HG03442 (cell line): ENCODE results near the gene CPT1B.
A peak's percentile ranks its signal among the peaks of the same experiment; 100 is the strongest.

Source experiments
- ATAC-seq: cut with Tn5 transposase; IDR thresholded peaks from one replicate; pipeline ENCODE4 v1.9.1; 2021; ENCODE audit warnings: mild to moderate bottlenecking, moderate library complexity; ENCODE audit not compliant: unreplicated experiment

CPT1B gene

DNA sequence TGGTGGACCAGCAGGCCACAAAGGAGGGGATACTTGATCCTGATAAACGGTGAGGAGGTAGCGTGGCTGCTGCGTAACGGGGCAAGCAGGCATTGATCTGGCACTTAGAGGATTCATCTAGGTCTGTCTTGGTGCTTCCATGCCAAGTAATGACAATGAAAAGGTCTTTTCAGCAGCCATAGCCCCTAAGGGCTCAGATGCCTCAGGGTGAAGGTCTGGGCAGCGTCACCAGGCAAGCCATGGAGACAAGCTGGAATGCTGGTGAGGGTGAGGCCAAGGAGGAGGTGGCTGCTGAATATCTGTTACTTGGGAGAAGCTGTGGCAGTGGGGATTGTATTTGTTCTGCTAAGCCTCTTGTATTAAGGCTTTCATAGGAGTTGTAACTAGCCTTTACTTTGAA, 9.2 kb upstream of the CPT1B start:
- no peak for ATAC-seq

DNA sequence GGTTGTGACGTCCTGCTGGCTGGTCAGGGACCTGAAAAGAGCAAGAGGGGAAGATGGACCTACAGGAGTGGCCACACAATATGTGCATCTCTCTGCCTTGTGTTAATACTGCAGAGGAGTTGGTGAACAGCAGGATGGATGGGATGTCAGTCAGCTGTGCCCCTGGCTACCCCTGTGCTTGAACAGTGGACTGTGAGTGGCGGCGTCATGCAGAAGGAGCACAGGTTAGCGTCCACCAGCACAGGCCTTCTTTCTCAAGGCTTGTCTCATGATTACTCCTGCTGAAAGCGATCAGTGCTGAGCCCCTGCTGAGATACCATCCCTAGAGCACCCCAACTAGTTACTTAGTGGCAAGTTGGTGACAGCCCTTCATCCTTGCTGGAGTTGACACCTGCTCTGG, 8.2 kb upstream of the CPT1B start:
- no peak for ATAC-seq

DNA sequence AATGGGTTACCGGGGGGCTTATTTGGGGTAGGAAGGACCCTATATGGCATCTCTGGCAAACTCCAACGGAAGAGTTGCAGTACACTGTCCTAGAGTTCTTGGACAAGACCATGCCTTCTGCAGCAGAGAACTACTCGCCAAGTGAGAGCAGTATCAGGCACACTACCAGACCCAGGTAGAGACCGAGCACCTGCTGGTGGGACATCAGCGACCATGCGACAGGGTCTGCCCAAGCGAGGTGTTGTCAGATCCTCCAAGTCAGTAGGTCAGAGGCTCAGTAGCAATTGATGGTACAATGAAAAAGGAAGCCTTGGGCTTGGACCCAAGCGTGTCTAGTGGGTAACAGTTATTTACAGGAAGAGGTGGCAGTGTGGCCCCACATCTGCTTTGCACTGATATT, 7.6 kb upstream of the CPT1B start:
- no peak for ATAC-seq

DNA sequence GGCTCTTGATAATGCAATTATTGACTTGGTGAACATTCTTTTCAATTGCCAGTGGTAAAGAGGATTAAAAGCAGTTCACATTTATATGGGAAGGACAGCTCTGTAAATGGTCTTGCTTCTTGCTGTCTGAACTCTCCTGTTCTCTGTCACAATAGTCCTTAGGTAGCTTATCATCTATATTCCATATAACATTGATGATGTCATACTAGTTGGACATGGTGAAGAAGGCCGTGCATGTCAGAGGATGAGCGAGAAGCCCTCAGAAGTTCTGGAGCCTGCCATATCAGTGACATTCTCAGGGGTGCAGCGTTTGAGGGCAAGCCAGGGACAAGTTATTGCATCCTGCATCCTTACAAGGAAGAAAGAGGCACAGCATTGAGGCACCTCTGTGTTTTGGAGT, 7.0 kb upstream of the CPT1B start:
- no peak for ATAC-seq

DNA sequence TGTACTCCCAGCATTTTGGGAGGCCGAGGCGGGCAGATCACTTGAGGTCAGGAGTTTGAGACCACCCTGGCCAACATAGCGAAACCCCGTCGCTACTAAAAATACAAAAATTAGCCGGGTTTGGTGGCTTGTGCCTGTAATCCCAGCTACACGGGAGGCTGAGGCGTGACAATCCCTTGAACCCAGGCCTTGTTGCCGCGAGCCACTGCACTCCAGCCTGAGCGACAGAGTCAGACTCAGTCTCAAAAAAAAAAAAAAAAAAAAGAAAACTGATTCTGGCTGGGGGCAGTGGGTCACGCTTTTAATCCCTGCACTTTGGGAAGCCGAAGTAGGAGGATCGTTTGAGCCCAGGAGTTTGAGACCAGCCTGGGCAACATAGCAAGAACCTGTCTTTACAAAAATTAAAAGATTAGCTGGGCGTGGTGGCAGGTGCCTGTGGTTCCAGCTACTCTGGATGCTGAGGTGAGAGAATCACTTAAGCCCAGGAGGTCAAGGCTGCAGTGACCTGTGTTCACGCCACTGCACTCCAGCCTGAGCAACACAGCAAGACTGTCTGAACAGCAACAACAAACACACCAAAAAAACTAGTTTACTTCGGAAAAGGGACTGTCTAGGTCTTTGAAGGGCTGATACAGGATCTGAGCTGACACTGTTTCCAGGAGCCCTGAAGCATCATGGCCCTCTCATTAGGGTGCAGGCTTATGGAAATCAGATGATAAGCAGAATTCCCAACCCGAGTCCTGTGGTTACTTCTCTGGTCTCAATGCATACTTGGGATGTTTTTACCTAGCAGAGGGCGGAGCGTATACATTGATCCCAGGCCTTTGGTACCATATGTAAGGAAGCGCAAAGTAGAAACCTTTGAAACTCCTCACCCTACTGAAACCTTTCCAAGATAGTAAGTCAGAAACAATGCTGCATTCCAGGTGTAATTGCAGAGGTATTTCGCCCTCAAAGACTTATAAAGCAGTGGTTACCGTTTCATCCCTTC, 6.2 kb upstream of the CPT1B start:
- ATAC-seq: no peak

DNA sequence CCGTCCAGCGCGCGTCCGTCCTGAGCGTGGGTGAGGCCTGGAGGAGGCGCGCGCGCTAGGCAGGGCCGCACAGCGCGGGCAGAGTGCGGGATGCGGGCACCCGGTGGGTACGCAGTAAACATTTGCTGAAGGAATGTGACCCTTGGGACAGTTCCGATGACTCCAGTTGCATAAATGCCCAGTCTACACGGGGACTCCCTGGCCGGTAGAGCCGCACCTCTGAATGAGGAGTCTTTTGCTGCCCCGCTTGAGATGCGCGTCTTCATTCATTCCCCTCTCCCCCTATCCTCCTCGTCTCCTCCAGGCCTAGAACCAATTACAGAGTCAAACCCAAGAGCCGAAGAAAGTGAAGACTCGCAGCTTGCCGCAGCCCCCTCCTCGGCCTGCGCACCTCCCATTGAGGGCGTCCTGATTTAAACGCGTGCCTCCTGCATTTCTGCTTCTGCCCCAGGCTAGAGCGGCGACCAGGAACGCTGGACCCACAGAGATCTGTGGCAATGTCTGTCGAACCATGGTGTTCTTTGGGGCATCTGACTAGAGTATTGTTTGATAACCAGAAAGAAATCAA, 5.2 kb upstream of the CPT1B start:
- ATAC-seq: peak; percentile 7

DNA sequence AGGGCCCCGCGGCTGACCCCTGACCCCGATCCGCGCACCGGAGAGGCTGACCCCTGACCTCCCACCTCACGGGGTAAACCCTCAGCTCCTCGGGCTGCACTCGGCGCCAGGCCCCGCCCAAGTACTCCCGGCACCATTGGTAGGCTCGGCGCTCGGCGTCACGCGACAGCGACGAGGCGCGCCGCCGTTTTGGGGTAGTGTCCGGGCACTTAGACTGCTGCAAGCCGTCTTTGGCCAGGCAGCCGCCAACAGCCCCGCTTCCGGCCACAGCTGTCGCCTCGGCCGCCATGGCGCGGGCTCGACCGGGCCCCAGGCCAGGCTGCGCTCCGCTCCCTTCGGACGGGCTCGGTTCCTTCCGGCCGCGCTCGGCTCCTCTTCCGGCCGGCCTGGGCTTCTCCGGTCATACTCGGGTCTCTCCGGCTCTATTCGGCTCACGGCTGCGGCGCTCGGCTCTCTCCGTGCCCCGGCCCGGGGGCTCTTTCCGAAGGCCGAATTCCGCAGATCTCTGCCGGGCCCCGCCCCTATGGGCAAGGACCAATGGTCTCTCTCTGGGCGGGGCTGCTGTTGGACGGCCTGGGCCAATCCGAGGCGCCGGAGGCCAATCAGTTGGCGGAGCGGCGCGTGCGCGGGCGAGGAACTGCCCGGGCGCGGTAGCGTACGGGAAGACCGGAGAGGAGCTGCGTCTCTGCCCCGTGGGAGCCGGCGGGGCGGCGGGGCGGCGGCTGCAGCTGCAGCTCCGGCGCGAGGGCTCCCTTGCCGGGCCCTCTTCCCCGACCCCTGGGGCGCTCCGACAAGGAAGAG, 4.5 kb upstream of the CPT1B start, which contains the start of gene CHKB:
TSS of gene CHKB (minus strand) at position 357 of the 801 bp plus-strand sequence. CDS start at position 289, 68 bp downstream.
- ATAC-seq: peak; percentile 91

DNA sequence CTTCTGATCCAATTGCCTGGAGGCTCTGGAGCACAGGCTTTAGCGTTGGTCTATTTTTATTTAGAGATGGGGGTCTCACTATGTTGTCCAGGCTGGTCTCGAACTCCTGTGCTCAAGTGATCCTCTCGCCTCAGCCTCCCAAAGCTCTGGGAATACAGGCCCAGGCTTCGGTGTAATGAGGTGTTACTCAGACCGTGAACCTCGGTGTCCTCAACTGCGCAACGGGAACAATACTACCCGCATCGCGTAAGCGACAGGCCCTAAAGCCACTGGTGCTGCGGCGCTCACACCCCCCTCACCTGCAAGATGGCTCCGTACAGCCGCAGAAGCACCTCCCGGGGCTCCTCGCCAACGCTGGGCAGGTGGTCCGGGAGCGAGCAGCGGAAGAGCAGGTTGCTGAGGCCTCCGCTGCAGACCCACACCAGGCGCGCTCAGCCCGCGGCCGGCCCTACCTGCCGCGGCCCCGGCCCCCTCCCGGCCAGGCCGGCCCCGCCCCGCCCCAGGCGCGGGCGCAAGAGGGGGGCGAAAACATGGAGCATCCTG, 3.8 kb upstream of the CPT1B start:
- ATAC-seq: peak; percentile 17

DNA sequence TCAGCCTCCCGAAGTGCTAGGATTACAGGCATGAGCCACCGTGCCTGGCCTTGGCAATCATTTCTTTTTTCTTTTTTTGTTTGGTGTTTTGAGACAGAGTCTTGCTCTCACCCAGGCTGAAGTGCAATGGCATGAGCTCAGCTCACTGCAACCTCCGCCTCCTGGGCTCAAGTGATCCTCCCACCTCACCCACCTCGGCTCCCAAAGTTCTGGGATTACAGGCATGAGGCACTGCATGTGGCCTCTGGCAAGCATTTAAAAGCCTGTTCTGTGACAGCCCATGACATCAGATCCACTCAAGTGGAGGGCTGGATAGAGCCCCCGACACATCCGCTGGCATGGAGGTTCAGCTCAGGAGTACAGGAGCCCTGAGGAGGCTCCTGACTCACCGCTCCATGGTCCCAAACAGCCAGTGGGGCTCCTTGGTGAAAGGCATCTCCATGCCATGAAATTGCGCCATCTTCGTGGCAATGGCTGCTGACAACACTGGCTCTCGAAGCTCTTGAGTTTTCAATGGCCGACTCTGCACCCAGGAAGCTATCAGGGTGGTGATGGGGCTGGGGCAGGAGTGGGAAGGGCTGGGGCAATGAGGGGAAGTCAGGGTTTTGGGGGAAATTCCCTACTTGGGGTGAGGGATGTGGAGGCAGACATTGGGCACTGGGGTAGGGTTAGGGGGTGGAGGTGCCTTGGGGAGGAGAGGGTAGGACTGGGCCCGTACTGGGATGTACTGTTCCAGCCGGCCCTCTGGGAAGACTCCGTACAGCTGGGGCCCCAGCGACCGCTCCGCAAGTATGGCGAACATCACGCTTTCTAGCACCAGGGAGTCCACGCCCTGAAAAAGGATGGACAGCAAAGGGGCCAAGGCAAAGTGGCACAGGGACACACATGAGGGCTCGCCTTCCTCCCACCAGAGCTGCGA, 3.1 kb upstream of the CPT1B start:
- no peak for ATAC-seq

DNA sequence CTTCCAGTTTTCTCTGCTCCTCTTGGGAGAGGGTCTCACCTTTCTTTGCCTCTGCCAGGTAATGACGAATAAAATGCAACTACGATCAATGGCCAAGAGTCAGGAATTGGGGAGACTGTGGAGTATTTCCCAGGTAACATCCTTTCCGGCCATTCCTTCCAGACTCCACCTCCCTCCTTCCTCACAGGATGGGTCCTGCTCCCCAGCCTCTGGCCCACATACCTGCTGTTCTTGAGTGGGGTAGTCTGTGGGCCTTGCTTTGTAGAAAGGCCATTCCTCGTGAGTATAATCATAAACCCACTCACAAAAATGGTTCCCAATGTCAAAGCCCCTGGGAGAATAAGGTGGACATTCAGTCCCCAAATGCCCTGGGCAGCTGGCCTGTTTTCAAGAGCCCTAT, 1.5 kb upstream of the CPT1B start:
- no peak for ATAC-seq

DNA sequence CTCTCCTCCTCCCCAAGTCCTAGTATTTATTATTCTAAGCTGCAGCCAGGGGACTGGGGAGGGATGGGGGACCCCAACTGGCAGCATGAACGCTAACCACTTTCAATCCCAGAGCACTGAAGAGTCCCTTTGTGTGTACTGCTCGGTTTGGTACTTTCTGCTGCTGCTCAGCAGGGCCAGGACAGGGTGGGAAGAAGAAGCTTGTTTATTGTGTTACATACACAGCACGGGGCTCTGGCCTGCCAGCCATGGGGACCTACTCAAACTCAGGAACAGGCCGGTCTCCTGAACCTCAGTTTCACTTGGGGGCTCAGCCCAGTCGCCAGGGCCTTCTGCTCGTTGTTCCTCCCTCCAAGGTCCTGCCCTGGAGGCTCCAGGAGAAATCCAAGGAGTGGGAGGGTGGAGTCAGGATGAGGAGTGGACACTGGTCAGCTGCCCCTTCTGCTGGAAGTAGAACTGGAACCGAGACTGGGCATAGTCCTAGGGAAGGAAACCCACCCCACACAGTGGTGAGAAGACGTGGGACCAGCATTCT, 616 bp upstream of the CPT1B start:
- no peak for ATAC-seq

DNA sequence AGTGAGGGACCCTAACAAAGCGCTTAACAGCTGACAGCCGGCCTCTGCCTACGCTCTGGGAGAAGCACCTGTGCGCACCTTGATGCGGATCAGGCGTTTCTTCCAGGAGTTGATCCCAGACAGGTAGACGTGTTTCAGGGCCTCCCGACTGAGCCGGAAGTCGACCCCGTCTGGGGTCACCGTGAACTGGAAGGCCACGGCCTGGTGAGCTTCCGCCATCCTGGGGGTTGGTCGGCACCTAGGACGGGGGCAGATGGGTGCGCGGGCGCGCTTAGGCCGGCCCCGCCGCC, 585 bp downstream of the CPT1B start:
- no peak for ATAC-seq

DNA sequence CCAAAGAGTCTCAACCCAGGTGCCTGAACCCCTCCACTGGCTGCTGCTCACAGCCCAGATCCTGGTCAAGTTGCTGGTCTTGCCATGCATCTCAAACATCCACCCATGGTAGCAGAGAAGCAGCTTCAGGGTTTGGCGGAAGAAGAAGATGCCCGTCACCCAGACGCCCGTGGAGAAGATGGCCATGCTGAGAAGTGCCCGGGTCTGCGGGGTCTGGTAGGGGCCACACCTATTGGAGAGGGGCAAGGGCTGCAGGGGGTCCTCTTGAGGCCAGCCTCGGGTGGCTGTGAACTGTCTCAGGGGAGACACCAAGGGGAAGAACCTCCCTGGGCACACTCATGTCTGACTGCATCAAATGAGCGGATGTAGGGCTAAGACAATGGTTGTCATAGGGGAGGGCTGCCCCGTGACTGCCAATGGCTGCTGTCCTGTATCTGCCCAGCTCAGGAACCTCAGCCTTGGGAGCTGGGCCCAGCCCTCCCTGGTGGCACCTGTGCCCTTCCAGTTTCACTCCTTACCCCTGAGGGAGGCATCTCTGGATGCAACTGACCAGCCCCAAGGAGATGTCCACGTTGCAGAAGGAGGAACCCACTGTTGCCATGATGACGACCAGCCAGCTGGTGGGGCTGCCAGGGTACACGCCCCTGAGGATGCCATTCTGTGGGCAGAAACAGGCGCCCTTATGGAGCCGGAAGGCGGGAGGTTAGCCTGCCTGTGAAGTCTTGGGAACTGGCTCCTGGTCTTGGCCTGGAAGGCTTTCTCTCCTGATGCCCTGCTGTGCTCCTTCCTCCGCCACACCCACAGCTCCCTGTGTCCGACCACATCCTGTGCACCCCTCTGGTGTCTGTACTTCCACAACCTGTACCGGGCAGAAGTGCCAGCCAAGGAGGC, 1.2 kb downstream of the CPT1B start:
- ATAC-seq: no peak

DNA sequence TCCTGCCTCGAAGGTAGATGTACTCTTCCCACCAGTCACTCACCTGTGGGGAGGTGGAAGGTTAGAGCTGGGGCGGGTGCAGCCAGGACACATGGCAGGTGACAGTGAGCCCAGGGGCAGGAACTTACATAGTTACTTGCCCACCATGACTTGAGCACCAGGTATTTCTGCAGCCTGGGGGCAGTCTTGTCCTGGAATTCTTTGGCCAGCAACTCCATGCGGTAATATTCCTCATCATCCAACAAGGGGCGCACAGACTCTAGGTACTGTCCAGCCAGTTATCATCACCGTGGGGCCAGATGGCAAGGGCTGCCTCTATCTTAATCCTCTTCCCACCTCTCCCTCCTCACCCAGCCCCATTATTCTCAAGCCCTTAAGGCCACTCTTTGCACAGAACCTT, 2.2 kb downstream of the CPT1B start:
- ATAC-seq: no peak

DNA sequence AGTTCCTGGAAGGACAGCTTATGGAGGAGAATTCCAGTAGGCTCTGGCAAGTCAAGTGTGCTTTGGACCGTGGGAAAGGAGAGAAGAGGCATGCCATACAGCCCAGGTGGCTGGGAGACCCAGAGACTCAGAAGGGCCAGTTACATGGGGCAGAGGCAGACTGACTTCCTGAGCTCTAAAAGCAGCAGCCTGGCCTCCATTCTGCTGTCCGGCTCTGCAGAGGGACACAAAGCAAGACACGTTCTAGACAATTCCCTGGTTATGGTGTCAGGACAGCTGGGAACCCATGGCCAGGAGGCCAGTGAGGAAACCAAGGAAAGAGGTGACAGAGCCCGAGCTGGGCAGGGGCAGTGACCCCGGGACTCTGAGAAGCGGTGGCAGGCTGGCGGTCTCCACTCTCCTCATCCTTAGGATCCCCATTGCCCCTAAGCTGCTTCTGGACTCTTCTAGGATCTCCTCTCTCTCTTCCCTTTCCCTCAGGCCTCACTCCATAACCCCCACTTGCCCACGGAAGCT, 2.7 kb downstream of the CPT1B start:
- no peak for ATAC-seq

DNA sequence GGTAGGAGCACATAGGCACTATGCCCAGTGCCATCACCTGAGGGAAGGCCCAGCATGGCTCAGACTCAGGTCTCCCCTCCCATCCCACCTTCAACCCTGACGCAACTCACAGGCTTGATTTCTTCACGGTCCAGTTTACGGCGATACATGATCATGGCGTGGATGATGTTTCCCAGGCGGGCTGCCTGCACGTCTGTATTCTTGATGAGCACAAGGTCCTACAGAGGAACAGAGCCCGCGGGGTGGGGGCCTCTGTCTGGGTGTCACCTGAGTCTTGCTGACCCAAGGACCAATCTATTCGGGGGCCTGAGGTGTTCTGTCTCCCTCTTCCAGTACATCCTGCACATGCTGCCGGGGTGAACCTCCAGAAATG, 3.9 kb downstream of the CPT1B start:
- ATAC-seq: no peak

DNA sequence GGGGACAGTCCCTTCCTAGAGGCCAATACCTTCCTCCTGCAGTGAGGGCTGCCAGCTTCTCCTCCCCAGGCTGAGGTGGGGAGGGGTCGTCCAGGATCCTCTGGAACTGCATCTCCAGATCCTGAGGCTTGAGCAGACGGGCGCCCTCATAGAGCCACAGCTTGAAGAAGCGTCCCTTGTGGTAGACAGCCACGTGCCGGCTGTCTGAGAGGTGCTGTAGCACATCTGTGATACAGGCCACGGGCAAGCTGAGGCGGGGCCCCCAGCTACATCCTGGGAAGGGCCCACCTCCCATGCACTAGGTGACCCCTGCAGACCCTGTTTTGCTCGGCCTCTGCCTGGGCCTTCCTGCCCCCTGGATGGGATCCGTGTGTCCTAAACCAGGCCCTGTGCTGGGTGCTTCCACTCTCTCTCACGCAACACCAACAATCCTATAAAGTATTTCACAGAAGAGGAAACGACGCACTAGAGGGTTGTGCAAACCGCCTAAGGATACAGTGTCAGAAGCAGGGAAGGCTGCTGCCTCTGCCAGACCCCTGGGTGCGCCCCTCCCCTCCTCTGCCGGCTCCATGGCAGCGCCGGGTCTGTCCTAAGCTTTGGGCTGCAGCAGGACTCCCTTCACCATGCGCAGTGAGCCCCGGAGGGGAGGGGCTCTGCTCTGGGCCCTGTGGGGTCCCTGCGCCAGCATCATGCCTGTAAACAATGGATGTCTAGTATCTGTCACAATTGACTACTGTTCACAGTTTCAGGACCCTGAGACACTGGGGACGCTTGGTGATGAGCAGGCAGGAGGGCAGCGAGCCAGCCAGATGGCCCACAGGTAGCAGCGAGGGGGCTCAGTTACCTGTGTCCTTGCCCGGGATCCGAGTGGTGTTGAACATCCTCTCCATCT, 4.5 kb downstream of the CPT1B start:
- no peak for ATAC-seq

DNA sequence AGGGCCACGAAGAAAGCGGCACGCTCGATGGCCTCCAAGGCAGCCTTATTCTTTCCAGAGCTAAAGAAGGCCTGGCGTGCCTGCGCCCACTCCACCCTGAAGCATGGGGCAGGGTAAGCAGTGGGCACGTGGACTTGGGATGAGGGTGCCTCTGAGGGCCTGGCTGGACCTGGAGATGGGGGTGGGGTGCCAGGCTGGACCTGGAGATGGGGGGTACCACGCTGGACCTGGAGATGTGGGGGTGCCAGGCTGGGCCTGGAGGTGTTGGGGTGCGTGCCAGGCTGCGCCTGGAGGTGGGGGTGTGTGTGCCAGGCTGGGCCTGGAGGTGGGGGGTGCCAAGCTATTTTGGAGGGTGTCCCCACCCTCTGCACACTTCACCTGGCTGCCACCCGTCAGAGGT, 5.3 kb downstream of the CPT1B start:
- ATAC-seq: no peak
